ENCODE measurements around the gene CREG2.

DNA sequence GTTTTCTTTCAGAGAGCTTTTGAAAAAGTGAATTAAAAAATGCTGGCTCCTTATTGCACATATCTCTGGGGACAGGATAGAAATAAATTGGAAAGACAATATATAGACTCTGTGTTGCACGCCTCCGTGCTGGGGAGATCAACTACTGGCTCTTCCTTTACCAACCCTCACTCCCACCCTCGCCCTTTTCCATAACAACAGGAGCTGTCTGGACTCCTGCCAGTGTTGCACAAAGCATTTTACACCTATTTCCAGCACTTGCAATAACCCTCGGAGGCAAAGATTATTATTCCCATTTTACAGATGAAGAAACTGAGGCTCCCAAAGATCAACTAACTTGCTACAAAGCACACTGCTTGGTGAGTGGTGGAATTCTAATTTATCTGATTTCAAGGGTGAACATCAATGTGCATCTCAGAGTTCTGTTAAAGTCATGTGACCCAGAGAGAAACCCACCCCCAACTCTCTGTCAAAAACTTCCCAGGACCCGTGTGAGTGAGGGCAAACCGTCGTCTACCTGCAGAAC is 4.2 kb downstream of the CREG2 start:
- TF ChIP-seq FOXP2 (optimal IDR thresholded peaks at IDR 0.05; ENCODE audit: borderline replicate concordance, extremely low read depth, extremely low read length, insufficient read depth): no peak
- no peak for TF ChIP-seq POLR2AphosphoS5 (IDR thresholded peaks at IDR 0.05; ENCODE audit: low read depth, low read length)
